SH-SY5Y (cell line): ENCODE results near the gene TUFM.

Experiments used
- GATA2 ChIP-seq: IDR thresholded peaks from 2 replicates; pipeline ENCODE4 v1.6.1; 2011; ENCODE audit warnings: mild to moderate bottlenecking, low read depth, low read length
- GATA3 ChIP-seq: IDR thresholded peaks from 2 replicates; pipeline ENCODE4 v1.6.1; 2011; ENCODE audit warnings: low read depth, mild to moderate bottlenecking, low read length, moderate library complexity

DNA sequence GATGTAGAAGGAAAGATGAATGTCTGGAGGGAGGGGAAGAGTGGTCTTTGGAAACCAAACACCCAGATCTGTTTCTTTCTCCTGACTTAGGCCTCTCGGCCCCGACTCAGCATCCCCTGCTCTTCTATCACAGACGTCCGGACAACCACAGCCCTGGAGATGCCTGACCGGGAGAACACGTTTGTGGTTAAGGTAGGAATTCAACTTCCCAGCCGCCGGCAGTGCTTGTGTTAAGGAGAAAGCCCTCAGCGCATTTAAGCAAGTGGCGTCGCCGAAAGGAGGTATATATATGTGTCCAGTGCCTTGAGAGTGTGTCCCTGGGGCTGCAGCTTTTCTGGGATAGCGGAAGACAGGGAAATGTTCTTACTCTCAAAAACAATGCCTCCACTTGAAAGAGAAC is 21.1 kb upstream of the TUFM start:
- TF ChIP-seq GATA2: no peak
- TF ChIP-seq GATA3: no peak
